Spleen (tissue), 11 donors: Measurements from ENCODE around the gene MED12L. TPM values are rescaled to one million over a fixed set of nuclear protein-coding genes. Genes with fewer than 3 reads are reported as not detected.

Experiments used
- DNase-seq: peaks from one replicate; pipeline ENCODE4 v3.0.0-alpha.2; 2020
- H3K27ac ChIP-seq, 8 donors: fragments of 200-600 bp; sonication (generic) in 7 of 8; 1 replicate in 4 of 8; 2 replicates in 4 of 8; pipeline versions ENCODE4 v1.5.0 to v1.8.0; 2016 to 2021; ENCODE audit warnings: inconsistent platforms in 4 of 8, mild to moderate bottlenecking in 4 of 8, moderate library complexity in 1 of 8
- H3K27me3 ChIP-seq, 7 donors: fragments of 200-600 bp; sonication (generic) in 6 of 7; replicated peaks in 1 of 7; 1 replicate in 4 of 7; 2 replicates in 3 of 7; pipeline versions ENCODE4 v1.5.0 to v1.8.0; 2016 to 2021; ENCODE audit warnings: inconsistent platforms in 3 of 7, mild to moderate bottlenecking in 1 of 7
- H3K36me3 ChIP-seq, 6 donors: fragments of 200-600 bp; sonication (generic) in 5 of 6; 1 replicate in 4 of 6; 2 replicates in 2 of 6; pipeline versions ENCODE4 v1.5.0 to v1.8.0; 2016 to 2021; ENCODE audit warnings: inconsistent platforms in 2 of 6
- H3K4me1 ChIP-seq, 6 donors: fragments of 200-600 bp; sonication (generic) in 5 of 6; 1 replicate in 3 of 6; 2 replicates in 3 of 6; pipeline versions ENCODE4 v1.5.0 to v1.8.0; 2016 to 2021; ENCODE audit warnings: inconsistent platforms in 3 of 6
- H3K4me3 ChIP-seq, 8 donors: fragments of 200-600 bp; sonication (generic) in 7 of 8; 1 replicate in 4 of 8; 2 replicates in 4 of 8; pipeline versions ENCODE4 v1.5.0 to v1.8.0; 2016 to 2021; ENCODE audit warnings: inconsistent platforms in 4 of 8, mild to moderate bottlenecking in 4 of 8, moderate library complexity in 2 of 8
- H3K9me3 ChIP-seq, 8 donors: fragments of 200-600 bp; sonication (generic) in 7 of 8; 1 replicate in 4 of 8; 2 replicates in 4 of 8; pipeline versions ENCODE4 v1.5.0 to v1.8.0; 2016 to 2021; ENCODE audit warnings: inconsistent platforms in 4 of 8
- POLR2A ChIP-seq, 3 donors: fragments of 450-650 bp; IDR thresholded peaks; one replicate each; pipeline ENCODE4 v1.5.1; 2017; ENCODE audit warnings: antibody characterized with exemption in 3 of 3, mild to moderate bottlenecking in 1 of 3
- POLR2AphosphoS5 ChIP-seq, 3 donors: sonication (generic); formaldehyde crosslinking; IDR thresholded peaks; one replicate each; pipeline ENCODE4 v1.5.1; 2017; ENCODE audit warnings: antibody characterized with exemption in 3 of 3
- WGBS, 5 donors: extraction: QIAGEN DNeasy Blood & Tissue Kit in 3 of 5; methylation state at CpG; one replicate each; pipeline versions ENCODE4 v1.1.5 to v1.1.7; 2013 to 2018; 5-methylcytosine and 5-hydroxymethylcytosine counted together
- intact Hi-C: fragments of 100-400 bp; cut with DNase I; formaldehyde crosslinking; loops from one replicate; pipeline ENCODE4 v1.15.0; 2023; ENCODE audit warnings: low total_unique reads
- polyA plus RNA-seq, 3 donors: library from polyadenylated mRNA; stranded (reverse); fragments of 200-250 nt; gene quantifications; one replicate each; pipeline ENCODE4 v1.2.1, GENCODE V29; 2013
- total RNA-seq, 7 donors: library from RNA; depleted of rRNA in 3 of 7; stranded (reverse); fragments of >200 nt in 3 of 7; fragmentation: NEBNext Ultra II Directional in 4 of 7; extraction: Animal tissue kit (Norgen Biotek cat#: 25700) in 4 of 7; gene quantifications; one replicate each; pipeline versions ENCODE4 v1.1.0 to v1.2.1, GENCODE V29; 2016 to 2021
- TF ChIP-seq, protein P1 (sequence below), 11 experiments: fragments of 200-600 bp in 7 of 11; fragments of 450-650 bp in 4 of 11; sonication (generic) in 4 of 11; IDR thresholded peaks in 8 of 11; conservative IDR thresholded peaks in 3 of 11; 1 replicate in 7 of 11; 2 replicates in 4 of 11; pipeline versions ENCODE4 v1.4.0 to v1.8.0; 2016 to 2021; ENCODE audit warnings: antibody characterized with exemption in 11 of 11, inconsistent platforms in 4 of 11, mild to moderate bottlenecking in 1 of 11
- donor health status: healthy with polysubstance abuse.
- donor health status: DM: no; HTN: no; CAD: no; lungs with moderate emphysema.
- donor health status: DM: no; HTN: no; CAD: no.
- donor health status: Bipolar disorder and iron deficiency.
- donor health status: healthy.
- donor health status: DM: no; HTN: no; CAD: no.
- donor health status: DM: yes; HTN: yes; CAD: no.

MED12L gene
- total and polyA plus RNA-seq, 10 donors: 0.02 to 4.5 (median 1.5) TPM

DNA sequence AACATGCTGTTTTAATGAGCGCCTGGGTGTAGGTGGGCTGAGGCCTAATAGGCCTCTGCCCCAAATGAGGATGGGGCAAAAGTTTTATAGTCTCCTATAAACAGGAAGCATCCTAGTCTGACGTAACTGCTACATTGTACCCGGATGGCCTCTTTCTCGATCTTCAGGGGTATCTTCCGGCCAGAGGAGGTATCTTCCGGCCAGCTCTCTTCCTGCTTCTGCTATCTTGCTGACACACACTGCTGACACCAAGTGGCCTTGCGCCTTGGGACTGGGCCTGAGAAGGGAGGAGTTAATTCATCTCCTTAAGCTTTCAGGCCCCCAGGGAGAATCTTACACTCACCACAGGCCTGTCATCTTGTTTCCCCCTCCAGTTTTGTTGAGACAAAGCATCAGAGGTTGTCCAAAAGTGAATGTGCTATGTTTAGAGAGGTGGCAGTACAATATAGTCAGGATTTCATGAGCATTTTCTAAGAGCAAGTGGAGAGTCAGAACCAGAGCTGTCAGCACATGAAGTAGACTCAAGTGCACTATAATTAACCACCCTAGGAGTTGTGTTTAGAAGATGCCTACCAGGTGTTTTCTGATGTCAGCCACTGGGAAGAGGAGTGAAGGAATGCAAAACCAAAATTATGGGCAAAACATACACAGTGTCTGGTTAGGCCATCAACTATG lies 391.0 kb downstream of the MED12L start:
- H3K27me3 ChIP-seq: no peaks in the 10 kb centered on the region
- peaks cover 0 to 7% (median 2%) of the 10 kb centered on the region in 8 donors for H3K9me3 ChIP-seq
- H3K4me3 ChIP-seq: no peak overlapping the region
- intact Hi-C loops: no loop called here
- no peak overlapping the region for H3K27ac ChIP-seq
- 51 to 80% (median 74%) methylated on average over 7 of the region's 7 CpGs for WGBS, 5 donors
- TF ChIP-seq, protein P1, sequence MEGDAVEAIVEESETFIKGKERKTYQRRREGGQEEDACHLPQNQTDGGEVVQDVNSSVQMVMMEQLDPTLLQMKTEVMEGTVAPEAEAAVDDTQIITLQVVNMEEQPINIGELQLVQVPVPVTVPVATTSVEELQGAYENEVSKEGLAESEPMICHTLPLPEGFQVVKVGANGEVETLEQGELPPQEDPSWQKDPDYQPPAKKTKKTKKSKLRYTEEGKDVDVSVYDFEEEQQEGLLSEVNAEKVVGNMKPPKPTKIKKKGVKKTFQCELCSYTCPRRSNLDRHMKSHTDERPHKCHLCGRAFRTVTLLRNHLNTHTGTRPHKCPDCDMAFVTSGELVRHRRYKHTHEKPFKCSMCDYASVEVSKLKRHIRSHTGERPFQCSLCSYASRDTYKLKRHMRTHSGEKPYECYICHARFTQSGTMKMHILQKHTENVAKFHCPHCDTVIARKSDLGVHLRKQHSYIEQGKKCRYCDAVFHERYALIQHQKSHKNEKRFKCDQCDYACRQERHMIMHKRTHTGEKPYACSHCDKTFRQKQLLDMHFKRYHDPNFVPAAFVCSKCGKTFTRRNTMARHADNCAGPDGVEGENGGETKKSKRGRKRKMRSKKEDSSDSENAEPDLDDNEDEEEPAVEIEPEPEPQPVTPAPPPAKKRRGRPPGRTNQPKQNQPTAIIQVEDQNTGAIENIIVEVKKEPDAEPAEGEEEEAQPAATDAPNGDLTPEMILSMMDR (IDR thresholded peaks at IDR 0.05 in 8 of 11, conservative IDR thresholded peaks at IDR 0.05 in 3 of 11): no peak
- TF ChIP-seq POLR2AphosphoS5 (IDR thresholded peaks at IDR 0.05): no peak
- TF ChIP-seq POLR2A (IDR thresholded peaks at IDR 0.05): no peak
- no peaks in the 10 kb centered on the region for H3K36me3 ChIP-seq
- no peak for DNase-seq
- no peaks in the 10 kb centered on the region for H3K4me1 ChIP-seq

DNA sequence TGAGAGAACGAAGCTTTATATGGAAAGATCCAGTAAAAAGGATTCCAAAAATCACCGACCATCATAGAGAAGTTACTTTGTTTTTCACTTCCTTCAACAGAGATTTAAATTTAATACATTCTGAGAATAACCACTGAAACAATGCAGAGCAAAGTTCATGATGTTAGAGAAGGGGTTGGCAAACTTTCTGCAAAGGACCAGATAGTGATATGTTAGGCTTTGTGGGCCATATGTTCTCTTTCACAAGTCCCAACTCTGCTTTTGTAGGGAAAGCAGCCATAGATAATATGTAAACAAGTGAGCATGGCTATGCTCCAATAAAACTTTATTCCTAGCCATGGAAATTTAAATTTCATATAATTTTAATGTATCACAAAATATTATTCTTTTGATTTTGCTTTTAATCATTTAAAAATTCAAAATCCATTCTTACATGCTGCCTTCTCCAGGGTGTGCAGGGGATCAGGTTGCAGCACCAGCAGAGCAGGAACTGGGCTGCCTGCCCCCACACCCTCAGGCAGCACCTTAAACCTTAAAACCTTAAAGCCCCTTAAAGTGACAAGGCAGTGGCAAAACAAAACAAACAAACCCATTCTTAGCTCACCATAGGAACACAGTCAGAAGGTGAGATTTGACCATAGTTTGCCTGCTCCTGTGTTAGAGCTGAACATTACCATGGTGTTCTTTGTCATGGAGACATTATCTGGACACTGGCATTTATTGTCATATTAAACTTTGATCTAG lies 392.3 kb downstream of the MED12L start:
- Histone ChIP-seq H3K36me3 (no peaks in the 10 kb centered on the region), H3K27me3 (no peaks in the 10 kb centered on the region), H3K4me1 (no peaks in the 10 kb centered on the region), H3K27ac (no peak overlapping the region), H3K9me3 (peaks cover 0 to 20% (median 15%) of the 10 kb centered on the region in 8 donors), H3K4me3 (no peak overlapping the region)
- TF ChIP-seq, protein P1 (IDR thresholded peaks at IDR 0.05 in 8 of 11, conservative IDR thresholded peaks at IDR 0.05 in 3 of 11): no peak
- no peak for TF ChIP-seq POLR2AphosphoS5 (IDR thresholded peaks at IDR 0.05)
- no peak for TF ChIP-seq POLR2A (IDR thresholded peaks at IDR 0.05)
- intact Hi-C loops: no loop called here
- no peak for DNase-seq
- 75 to 92% (median 81%) methylated on average over 2 of the region's 2 CpGs for WGBS, 5 donors

DNA sequence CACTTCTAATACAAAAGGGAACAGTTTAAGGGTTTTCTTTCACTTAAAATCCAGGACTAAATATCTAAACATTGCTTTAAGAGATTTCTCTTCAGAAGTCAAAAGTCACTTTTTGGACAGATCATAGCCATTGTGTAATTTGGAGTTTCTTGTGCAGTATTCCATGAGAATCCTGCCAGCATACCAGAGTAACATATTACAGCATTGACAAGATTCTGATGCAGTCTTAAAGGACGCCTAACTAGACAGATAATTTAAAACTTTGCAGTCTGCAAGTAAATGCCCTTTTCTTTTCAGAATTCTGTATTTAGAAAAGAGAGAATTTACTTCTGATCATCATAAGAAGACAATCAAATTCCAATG lies 392.9 kb downstream of the MED12L start:
- intact Hi-C loops: no loop called here
- WGBS, 5 donors: 58 to 80% (median 74%) methylated on average over 1 of the region's 1 CpG

More for the DNA sequence above, 392.9 kb downstream of the MED12L start:
- Histone ChIP-seq H3K9me3 (peaks cover 0 to 25% (median 18%) of the 10 kb centered on the region in 8 donors), H3K27ac (no peak overlapping the region), H3K4me3 (no peak overlapping the region), H3K4me1 (no peaks in the 10 kb centered on the region), H3K36me3 (no peaks in the 10 kb centered on the region), H3K27me3 (no peaks in the 10 kb centered on the region)
- DNase-seq: no peak
- TF ChIP-seq POLR2A (IDR thresholded peaks at IDR 0.05): no peak
- no peak for TF ChIP-seq POLR2AphosphoS5 (IDR thresholded peaks at IDR 0.05)
- TF ChIP-seq, protein P1 (IDR thresholded peaks at IDR 0.05 in 8 of 11, conservative IDR thresholded peaks at IDR 0.05 in 3 of 11): no peak
